HUDEP-2 (cell line): Measurements from ENCODE around the gene ARHGAP12.
"Not testable (repeated sequence)": the region's sequence is repeated elsewhere in the genome, so short reads cannot be mapped to it uniquely, and the experiment has no call there.

Experiments
- DNase-seq, 76 experiments: peaks; one replicate each; lab custom pipeline; 2025; ENCODE audit not compliant: unreplicated experiment in 76 of 76; lab: John Stamatoyannopoulos, UW

Gene ARHGAP12

DNA sequence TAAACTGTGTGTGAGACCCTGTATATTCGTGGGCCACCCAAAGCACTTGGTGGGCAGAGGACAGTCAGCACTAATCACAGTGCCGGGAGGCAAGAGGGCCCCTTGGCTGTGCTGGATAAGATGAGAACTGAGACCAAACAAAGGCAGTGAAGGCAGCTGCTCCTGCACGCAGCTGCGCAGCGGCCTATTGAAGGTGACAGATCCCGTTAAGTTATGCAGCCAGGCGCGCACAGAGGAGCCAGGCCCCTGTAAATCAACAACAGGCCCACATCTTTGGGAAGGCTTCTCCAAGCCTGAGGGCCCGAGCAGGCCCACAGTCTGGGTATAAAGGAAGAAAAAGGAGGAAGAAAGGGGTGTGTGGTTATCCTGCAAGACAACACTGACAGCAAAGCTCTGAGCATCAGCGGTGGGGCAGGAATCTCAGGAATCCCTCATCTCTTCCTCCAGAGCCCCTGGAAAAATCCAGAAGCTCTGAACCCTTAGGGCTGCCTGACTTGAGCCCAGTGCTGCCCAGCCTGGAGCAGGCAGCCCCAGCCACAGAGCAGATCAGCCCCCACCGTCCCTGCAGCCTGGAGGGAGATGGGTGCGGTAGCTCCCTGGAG, 154.2 kb downstream of the ARHGAP12 start:
- no peak for DNase-seq

DNA sequence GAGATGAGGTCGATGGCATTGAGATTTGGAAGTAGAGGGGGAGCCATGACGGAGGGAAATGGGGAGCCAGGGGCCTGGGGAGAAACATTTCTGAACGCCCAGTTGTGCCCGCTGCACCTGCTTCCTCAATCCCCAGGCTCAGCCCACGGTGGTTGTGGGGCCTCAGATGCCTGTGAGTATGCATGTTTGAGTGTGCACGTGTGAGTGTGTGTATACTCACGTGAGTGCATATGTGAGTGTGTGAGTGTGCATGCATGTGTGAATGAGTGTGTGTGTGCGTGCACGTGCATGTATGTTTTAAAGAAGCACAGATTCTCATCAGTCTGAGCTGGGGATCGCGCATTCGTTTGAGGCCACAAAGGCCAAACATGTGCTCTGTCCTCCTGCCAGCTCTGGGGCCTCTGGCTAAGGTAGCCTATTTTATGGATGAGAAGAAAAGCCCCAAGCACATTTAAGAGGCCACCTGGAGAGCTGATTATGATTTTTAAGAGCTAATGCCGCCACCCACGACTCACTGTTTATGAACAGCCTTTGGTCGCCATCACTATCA, 154.8 kb downstream of the ARHGAP12 start:
- DNase-seq, result no peak

DNA sequence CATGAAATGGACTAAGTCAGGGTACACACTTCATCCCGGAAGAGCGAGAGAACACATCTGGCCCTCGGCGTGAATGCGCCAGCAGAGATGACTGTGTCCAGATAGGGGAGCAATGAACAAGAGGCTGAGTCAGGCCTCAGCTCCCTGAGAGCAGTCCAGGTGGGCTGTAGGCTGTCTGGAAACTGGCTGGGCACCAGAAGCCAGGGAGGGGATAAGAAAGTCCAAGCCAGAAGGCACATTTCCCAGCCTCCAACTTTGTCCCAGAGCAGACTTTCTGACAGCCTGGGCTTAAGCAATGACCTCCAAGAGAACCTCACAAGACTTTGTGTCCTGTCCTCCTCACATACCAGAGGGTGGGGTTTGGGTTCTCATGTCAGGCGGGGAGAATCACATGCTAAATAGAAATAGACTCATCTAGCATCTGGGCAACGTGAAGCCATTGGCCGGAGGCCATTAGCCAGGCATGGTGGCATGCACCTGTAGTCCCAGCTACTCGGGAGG, 157.2 kb downstream of the ARHGAP12 start:
- no peak for DNase-seq

- peak in 23 of 76 experiments; percentile 1 to 41 (median 17) for DNase-seq
Measured at GRCh38 chr10:31770307-31770902, 158.2 kb downstream of the ARHGAP12 start.

- no peak for DNase-seq
Measured at GRCh38 chr10:31769564-31769963, 159.1 kb downstream of the ARHGAP12 start.

DNA sequence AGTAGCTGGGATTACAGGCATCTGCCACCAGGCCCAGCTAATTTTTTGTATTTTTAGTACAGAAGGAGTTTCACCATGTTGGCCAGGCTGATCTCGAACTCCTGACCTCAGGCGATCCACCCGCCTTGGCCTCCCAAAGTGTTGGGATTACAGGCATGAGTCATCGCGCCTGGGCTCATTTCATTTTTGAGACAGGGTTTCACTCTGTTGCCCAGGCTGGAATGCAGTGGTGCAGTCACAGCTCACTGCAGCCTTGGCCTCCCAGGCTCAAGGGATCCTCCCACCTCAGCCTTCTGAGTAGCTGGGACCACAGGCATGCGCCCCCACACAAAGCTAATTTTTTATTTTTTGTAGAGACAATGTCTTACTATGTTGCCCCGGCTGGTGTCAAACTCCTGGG, 159.7 kb downstream of the ARHGAP12 start:
- not testable (repeated sequence) for DNase-seq

- DNase-seq, result no peak
Measured at GRCh38 chr10:31768467-31768866, 160.2 kb downstream of the ARHGAP12 start.

DNA sequence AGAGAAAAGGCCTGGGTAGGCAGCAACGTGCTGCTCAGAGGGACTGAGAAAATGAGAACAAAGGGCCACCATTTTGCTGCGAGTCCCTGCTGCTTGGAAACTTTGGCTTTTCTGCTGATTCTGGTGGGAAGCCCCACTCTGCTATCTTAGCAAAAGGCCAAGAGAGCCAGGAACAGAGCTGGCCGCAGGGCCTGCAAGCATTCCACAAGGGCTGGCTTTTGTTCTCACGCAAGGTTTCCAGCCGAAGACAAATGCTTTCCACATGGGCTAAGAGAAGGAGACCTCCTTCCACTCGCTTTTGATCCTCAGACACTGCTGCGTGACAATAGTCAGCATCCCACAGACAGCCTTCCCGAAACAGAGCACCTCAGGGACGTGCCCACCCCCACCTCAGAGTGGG, 163.1 kb downstream of the ARHGAP12 start:
- DNase-seq, result no peak

DNA sequence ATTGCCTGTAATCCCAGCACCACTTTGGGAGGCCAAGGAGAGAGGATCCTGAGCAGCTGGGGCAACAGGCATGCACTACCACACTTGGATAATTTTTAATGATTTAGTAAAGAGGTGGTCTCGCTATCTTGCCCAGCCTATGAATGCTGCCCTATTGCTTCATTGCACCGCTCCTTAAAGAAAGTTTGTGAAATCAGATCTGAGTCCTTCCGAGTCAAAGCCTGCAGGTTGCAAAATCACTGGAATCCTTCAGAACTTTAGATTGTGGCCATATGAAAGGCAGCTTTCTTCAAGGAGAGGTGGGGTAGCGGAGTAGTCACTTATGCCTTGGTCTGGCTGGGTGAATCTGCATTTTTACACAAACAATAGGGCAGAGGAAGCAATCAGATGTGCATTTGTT, 166.3 kb downstream of the ARHGAP12 start:
- DNase-seq, result no peak

- no peak for DNase-seq
Measured at GRCh38 chr10:31761156-31761555, 167.5 kb downstream of the ARHGAP12 start.

DNA sequence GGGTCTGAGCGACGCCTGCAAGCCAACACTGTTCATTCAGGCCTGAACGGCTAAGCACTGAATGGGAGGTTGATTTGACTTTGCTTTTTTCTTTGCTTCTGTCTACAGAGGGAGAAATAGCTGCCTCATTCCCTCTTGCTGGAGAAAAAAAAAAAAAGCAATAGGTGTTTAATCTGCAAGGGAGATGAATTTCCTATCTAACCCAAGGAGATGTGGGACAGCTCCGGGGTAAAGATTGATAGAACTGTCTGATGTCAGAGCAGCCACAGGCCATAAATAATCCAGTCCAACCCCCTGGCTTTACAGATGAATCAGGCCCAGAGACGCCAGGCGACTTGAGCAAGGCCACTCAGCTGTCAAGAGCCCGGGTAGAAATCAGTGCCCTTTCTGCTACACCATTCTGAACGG, 168.0 kb downstream of the ARHGAP12 start:
- DNase-seq, result no peak

DNA sequence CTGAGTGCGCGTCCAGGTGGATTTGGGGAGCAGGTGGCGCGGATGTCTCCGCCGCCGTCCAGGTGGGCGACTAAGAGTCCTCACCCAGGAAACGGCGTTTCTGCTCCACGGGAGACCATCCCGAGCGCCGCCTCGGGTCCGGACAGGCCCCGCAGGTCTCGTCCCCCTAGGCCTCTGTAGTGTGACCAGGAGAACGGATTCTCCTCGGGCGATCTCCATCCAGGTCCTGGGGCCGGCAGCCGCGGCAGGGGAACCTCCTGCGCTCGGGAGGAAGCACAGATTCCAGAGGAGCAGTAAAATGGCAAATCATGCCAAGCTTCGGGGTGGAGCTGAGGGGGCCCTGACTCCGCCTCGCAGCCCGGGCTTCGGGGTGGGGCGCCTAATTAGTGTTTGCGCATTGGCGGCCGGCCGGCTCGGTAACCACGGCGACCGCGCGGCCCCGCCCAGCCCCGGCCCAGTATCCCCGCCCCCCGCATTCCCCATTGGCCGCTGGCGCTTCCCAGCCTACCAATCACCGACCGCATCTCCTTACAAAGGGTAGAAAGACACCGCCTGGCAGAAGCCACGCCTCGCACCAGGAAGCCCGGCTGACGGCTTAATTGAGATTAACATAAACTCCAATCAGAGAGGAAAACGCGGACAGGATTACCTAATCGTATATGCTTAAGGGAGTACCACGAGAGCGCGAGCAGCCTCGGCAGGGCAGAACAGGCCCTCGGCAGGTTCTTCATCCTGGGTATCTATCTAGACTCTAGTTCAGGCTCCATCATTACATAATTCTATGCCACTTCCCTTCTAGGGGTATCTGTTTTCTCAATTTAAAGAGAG, 168.6 kb downstream of the ARHGAP12 start:
- DNase-seq, result peak in 75 of 76 experiments; percentile 35 to 94 (median 88)

DNA sequence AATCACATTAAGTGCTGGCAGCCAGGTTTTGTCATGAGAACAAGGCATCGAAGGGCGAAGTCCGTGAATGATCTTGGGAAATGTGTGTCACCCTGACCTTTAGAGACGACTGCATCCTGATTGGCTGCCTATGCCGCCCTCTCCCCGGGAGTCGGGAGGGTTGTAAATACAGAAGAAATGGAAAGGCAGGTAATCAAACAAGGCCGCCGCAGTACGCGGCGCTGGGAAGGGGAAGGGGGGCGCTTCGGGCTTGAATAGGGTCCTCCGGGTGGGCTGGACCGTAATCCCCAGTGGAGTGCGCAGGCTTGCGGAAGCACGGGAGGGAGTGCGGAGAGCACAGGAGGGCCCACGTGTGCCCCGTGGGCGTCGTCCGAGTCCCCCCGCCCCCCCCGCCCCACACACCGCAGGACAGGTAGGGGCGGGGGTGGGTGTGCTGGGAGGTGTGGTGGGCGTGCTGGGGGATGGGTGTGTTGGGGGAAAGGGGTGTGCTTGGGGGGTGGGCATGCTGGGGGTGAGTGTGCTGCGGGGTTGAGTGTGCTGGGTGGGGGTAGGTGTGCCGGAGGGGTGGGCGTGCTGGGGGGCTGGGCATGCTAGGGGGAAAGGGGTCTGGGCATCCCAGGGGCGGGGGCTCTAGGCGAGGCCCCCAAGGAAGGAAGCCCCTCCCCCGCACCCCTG, 169.4 kb downstream of the ARHGAP12 start:
- DNase-seq, result no peak

DNA sequence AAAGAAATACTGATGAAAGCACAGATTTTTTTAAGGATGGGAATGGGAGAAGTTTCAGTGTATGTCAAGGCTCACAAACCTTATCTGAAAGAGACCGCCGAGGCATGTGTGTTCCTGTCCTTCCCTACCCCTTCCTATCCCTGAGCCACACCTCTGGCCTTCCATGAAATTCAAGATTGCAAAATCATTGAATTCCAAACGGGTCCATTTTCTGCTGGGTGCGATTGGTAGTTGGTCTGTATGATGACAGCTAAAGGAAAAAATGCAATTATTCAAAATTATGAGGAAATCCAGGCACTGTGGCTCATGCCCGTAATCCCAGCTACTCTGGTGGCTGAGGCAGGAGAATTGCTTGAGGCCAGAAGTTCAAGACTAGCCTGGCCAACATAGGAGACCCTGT, 170.1 kb downstream of the ARHGAP12 start:
- DNase-seq, result no peak

GRCh38 chr10:31757831-31758230, 170.8 kb downstream of the ARHGAP12 start:
- DNase-seq, result no peak

DNA sequence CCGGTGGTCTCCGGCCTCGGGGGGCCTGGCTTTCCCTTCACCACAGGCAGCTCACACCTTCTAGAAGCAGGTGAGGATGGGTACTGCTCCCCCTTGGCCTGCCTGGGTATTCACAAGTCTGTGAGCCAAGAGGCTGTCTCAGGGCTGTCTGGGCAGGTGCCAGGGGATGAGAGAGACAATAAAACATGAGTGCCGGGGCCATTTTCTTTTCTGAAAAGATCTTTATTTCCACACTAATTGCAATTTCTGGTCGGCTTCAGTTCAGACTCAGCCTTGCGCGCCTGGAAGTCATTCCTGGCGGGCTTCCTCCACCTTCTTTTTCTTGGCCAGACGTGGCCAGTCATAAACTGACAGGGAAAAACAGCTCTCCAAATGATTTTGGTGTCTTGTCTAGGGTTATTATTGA, 171.2 kb downstream of the ARHGAP12 start:
- DNase-seq, result no peak

DNA sequence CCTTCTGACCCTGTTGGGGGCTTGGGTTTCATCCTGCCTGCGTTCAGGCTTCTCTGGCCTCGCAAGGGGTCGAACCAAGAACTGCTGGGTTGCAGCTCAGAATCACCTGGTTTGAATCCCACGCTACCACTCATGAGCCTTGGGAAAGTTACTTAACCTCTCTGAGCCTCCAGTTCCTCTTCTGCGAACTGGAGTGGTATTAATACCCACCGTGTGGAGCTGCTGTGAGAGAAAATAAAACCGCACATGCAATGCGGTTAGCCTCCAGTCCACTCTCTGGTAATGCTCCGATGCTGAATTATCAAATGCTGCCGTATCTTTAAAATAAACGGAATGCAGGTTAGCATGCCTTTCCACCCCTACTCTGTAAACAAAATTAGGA, 171.9 kb downstream of the ARHGAP12 start:
- DNase-seq, result no peak

DNA sequence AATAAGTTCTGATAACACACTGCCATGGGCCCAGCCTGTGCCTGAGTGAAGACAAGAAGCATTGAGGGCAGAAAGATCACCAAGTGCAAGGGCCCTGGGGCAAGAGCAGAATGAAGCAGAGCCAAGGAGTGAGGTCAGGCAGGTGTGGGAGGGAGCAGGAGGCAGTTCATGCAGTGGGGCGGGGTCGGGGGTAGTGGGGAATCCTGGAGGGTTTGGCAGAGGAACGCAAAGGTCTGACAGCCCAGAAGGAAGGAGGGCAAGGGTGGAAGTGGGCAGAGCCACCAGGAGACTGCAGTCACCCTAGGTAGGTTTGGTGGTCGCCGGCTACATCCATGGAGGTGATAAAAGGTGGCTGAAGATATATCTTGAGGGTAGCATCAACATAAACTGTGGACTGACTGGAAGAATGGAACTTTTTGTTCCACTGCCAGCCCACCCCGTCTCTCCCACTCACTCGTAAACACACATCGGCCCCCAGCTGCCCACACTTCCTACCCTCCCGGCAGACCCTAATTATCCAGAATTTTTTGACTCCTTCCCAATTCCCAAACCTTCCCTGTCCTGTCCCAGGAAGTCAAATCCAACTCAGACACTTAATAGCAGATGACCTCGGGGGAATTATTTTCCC, 172.4 kb downstream of the ARHGAP12 start:
- no peak for DNase-seq
